SU-DHL-6 (cell line): ENCODE data around the gene BLOC1S2.

ENCODE experiments used
- CTCF ChIP-seq: fragments of 200-600 bp; sonication (generic); IDR thresholded peaks from one replicate; pipeline ENCODE4 v1.5.1; 2017; ENCODE audit warnings: antibody characterized with exemption, mild to moderate bottlenecking, low read length, moderate library complexity; ENCODE audit not compliant: insufficient read depth, poor library complexity, severe bottlenecking
- EZH2phosphoT487 ChIP-seq: fragments of 200-600 bp; sonication (generic), shearing (Covaris generic); conservative IDR thresholded peaks from 2 replicates; pipeline ENCODE4 v1.6.1; 2018; ENCODE audit warnings: mild to moderate bottlenecking, antibody characterized with exemption, low read length, moderate library complexity, mixed read lengths

DNA sequence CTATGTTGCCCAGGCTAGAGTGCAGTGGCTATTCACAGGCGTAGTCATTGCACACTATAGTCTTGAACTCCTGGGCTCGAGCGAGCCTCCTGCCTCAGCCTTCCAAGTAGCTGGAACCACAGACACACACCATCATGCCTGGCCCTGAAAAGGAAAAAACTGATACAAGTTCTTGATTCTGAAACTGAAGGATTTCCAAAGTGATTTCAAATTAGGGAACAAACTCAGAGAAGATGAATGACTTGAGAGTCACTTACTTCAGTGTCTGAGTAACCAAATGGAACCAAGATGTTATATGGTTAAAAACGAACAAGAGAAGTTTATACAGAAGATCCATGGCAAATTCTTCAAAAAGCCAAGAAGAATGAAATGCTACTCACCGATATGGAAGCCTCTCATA is 33.4 kb downstream of the BLOC1S2 start:
- TF ChIP-seq CTCF (no peak), EZH2phosphoT487 (no peak)
